Neuronal stem cell (in vitro differentiated cells): ENCODE data around the gene KIAA1328.
A peak's percentile ranks its signal among the peaks of the same experiment; 100 is the strongest.

Experiments
- DNase-seq: peaks from one replicate; pipeline ENCODE4 v3.0.0-alpha.2; 2013; ENCODE audit warnings: low spot score
- H2AFZ ChIP-seq: one replicate; pipeline ENCODE4 v1.6.1; 2013; ENCODE audit warnings: mild to moderate bottlenecking, low read length, inconsistent platforms
- H2AK5ac ChIP-seq: 2 replicates; pipeline ENCODE4 v1.6.1; 2013; ENCODE audit warnings: low read depth, mild to moderate bottlenecking, inconsistent platforms, low read length, moderate library complexity, mixed read lengths
- H2BK120ac ChIP-seq: 2 replicates; pipeline ENCODE4 v1.6.1; 2013; ENCODE audit warnings: low read depth, mild to moderate bottlenecking, inconsistent platforms, low read length, moderate library complexity, mixed read lengths
- H2BK12ac ChIP-seq: one replicate; pipeline ENCODE4 v1.6.1; 2013; ENCODE audit warnings: low read length, inconsistent platforms
- H2BK15ac ChIP-seq: 2 replicates; pipeline ENCODE4 v1.6.1; 2013; ENCODE audit warnings: mild to moderate bottlenecking, low read length, inconsistent platforms, mixed read lengths
- H2BK5ac ChIP-seq: one replicate; pipeline ENCODE4 v1.6.1; 2013; ENCODE audit warnings: inconsistent platforms, mild to moderate bottlenecking, low read length, moderate library complexity
- H3K14ac ChIP-seq: one replicate; pipeline ENCODE4 v1.6.1; 2013; ENCODE audit warnings: low read length, inconsistent platforms
- H3K18ac ChIP-seq: 2 replicates; pipeline ENCODE4 v1.6.1; 2013; ENCODE audit warnings: low read length, inconsistent platforms
- H3K23ac ChIP-seq: 2 replicates; pipeline ENCODE4 v1.6.1; 2013; ENCODE audit warnings: low read depth, mild to moderate bottlenecking, mixed read lengths, low read length, inconsistent platforms; ENCODE audit not compliant: poor library complexity
- H3K27ac ChIP-seq: replicated peaks from 3 replicates; pipeline ENCODE4 v1.5.1; 2013; ENCODE audit warnings: low read length, inconsistent platforms
- H3K27me3 ChIP-seq, 3 experiments: 2 replicates each; pipeline ENCODE4 v1.6.1; 2013; ENCODE audit warnings: low read length in 3 of 3, mild to moderate bottlenecking in 2 of 3, inconsistent platforms in 1 of 3, low read depth in 1 of 3, mixed read lengths in 1 of 3, moderate library complexity in 1 of 3; ENCODE audit not compliant: control insufficient read depth in 3 of 3, insufficient read depth in 3 of 3
- H3K36me3 ChIP-seq, 2 donors: replicated peaks in 1 of 2; 2 replicates each; pipeline ENCODE4 v1.6.1; 2013; ENCODE audit warnings: low read length in 2 of 2; ENCODE audit not compliant: control insufficient read depth in 2 of 2, insufficient read depth in 2 of 2
- H3K4ac ChIP-seq: 2 replicates; pipeline ENCODE4 v1.6.1; 2013; ENCODE audit warnings: inconsistent platforms, mild to moderate bottlenecking, low read length, moderate library complexity
- H3K4me1 ChIP-seq, 2 donors: 1 replicate in 1 of 2; 2 replicates in 1 of 2; pipeline ENCODE4 v1.6.1; 2013; ENCODE audit warnings: low read length in 2 of 2, low read depth in 1 of 2; ENCODE audit not compliant: control insufficient read depth in 2 of 2, insufficient read depth in 1 of 2
- H3K4me2 ChIP-seq: one replicate; pipeline ENCODE4 v1.6.1; 2013; ENCODE audit warnings: mild to moderate bottlenecking, low read length, inconsistent platforms; ENCODE audit not compliant: insufficient read depth, poor library complexity, severe bottlenecking
- H3K4me3 ChIP-seq, 2 donors: 2 replicates each; pipeline ENCODE4 v1.5.1; 2013; ENCODE audit warnings: low read length in 2 of 2, mild to moderate bottlenecking in 2 of 2, inconsistent platforms in 1 of 2, moderate library complexity in 1 of 2
- H3K79me1 ChIP-seq: one replicate; pipeline ENCODE4 v1.6.1; 2013; ENCODE audit warnings: low read depth, mild to moderate bottlenecking, inconsistent platforms, low read length, moderate library complexity
- H3K9ac ChIP-seq: one replicate; pipeline ENCODE4 v1.6.1; 2013; ENCODE audit warnings: mild to moderate bottlenecking, low read depth, low read length, inconsistent platforms; ENCODE audit not compliant: poor library complexity
- H3K9me3 ChIP-seq, 2 donors: replicated peaks in 1 of 2; 2 replicates each; pipeline versions ENCODE3 to v1.6.1; 2013; ENCODE audit warnings: low read length in 2 of 2, mild to moderate bottlenecking in 2 of 2, inconsistent platforms in 1 of 2, low read depth in 1 of 2, mixed read lengths in 1 of 2, moderate library complexity in 1 of 2; ENCODE audit not compliant: control insufficient read depth in 2 of 2, insufficient read depth in 1 of 2
- H4K8ac ChIP-seq: one replicate; pipeline ENCODE4 v1.6.1; 2013; ENCODE audit warnings: low read depth, mild to moderate bottlenecking, inconsistent platforms, low read length, moderate library complexity
- H4K91ac ChIP-seq: one replicate; pipeline ENCODE4 v1.6.1; 2013; ENCODE audit warnings: low read length, low read depth, mild to moderate bottlenecking, inconsistent platforms; ENCODE audit not compliant: poor library complexity
- WGBS, 2 donors: extraction: QIAGEN DNeasy Blood & Tissue Kit; methylation state at CpG; one replicate each; pipeline ENCODE4 v1.1.7; 2013; ENCODE audit warnings: missing lambda C conversion rate in 2 of 2, mixed read lengths in 1 of 2; ENCODE audit not compliant: insufficient read length in 2 of 2, insufficient replicate concordance in 1 of 2; ENCODE audit errors: extremely low coverage in 2 of 2; 5-methylcytosine and 5-hydroxymethylcytosine counted together

KIAA1328 gene

DNA sequence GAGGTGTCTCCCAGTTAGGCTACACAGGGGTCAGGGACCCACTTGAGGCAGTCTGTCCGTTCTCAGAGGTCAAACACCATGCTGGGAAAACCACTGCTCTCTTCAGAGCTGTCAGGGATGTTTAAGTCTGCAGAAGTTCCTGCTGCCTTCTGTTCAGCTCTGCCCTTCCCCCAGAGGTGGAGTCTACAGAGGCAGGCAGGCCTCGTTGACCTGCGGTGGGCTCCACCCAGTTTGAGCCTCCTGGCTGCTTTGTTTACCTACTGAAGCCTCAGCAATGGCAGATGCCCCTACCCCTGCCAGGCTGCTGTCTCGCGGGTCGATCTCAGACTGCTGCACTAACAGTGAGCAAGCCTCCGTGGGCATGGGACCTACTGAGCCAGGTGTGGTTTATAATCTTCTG, 390.3 kb downstream of the KIAA1328 start:
- no peak overlapping the region for H2AFZ ChIP-seq
- H2BK5ac ChIP-seq, result no peak overlapping the region
- no peak overlapping the region for H2BK15ac ChIP-seq
- no peak overlapping the region for H2BK12ac ChIP-seq
- no peak overlapping the region for H3K4ac ChIP-seq
- no peaks in the 10 kb centered on the region for H3K36me3 ChIP-seq
- H2BK120ac ChIP-seq, result no peak overlapping the region
- no peak overlapping the region for H4K8ac ChIP-seq
- H3K4me2 ChIP-seq, result no peak overlapping the region
- no peaks in the 10 kb centered on the region for H3K4me1 ChIP-seq
- no peak overlapping the region for H3K9ac ChIP-seq
- H2AK5ac ChIP-seq, result peak overlapping the region; percentile 79
- no peaks in the 10 kb centered on the region for H3K9me3 ChIP-seq
- H3K23ac ChIP-seq, result no peak overlapping the region
- H3K79me1 ChIP-seq, result no peaks in the 10 kb centered on the region
- WGBS, 2 donors, result no CpG with 5 or more reads among the region's 7 CpGs
- H3K27ac ChIP-seq, result no peak overlapping the region
- no peak for DNase-seq
- H3K4me3 ChIP-seq, result no peak overlapping the region
- H3K27me3 ChIP-seq, result no peaks in the 10 kb centered on the region
- H3K14ac ChIP-seq, result no peak overlapping the region
- no peak overlapping the region for H3K18ac ChIP-seq
- H4K91ac ChIP-seq, result no peak overlapping the region

- Histone ChIP-seq H3K4me3 (no peak overlapping the region), H3K27ac (no peak overlapping the region), H3K9me3 (no peaks in the 10 kb centered on the region), H3K27me3 (no peaks in the 10 kb centered on the region), H3K14ac (no peak overlapping the region), H4K91ac (no peak overlapping the region), H3K4me2 (no peak overlapping the region), H4K8ac (peak overlapping the region; percentile 65), H3K9ac (no peak overlapping the region), H2BK12ac (no peak overlapping the region), H2BK15ac (no peak overlapping the region), H3K36me3 (no peaks in the 10 kb centered on the region), H3K18ac (no peak overlapping the region), H2AFZ (no peak overlapping the region), H2AK5ac (no peak overlapping the region), H3K79me1 (no peaks in the 10 kb centered on the region), H3K4ac (no peak overlapping the region), H2BK5ac (no peak overlapping the region), H2BK120ac (no peak overlapping the region), H3K4me1 (no peaks in the 10 kb centered on the region), H3K23ac (no peak overlapping the region)
- DNase-seq, result no peak
- WGBS, 2 donors, result no CpG with 5 or more reads among the region's 4 CpGs
Observed at GRCh38 chr18:37222354-37222998, 393.5 kb downstream of the KIAA1328 start.

DNA sequence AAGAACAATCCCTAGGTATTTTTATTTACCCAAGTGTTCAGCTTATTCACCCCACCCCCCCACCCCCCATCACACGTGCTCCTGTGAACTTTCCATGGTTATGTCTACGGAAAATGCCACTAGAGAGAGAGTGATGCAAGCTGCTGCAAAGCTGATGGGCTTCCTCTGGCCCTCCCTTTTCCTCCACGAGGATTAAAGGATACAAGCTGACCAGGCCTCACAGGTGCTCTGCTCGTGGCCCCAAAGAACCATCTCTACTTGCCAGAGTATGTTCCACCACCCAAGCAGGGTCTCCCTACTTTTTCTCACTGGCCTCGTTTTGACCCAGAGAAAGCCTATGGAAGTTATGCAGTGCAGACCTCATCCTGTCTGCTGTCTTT, 394.1 kb downstream of the KIAA1328 start:
- Histone ChIP-seq H4K91ac (no peak overlapping the region), H3K79me1 (no peaks in the 10 kb centered on the region), H3K18ac (peak overlapping the region; percentile 48), H3K23ac (no peak overlapping the region), H3K4me3 (no peak overlapping the region), H2BK120ac (no peak overlapping the region), H3K4me2 (no peak overlapping the region), H3K4me1 (no peaks in the 10 kb centered on the region), H3K14ac (no peak overlapping the region), H2AK5ac (no peak overlapping the region), H4K8ac (no peak overlapping the region), H2AFZ (no peak overlapping the region), H3K36me3 (no peaks in the 10 kb centered on the region), H2BK15ac (no peak overlapping the region), H3K9ac (no peak overlapping the region), H3K9me3 (no peaks in the 10 kb centered on the region), H3K4ac (no peak overlapping the region), H3K27ac (no peak overlapping the region), H2BK12ac (no peak overlapping the region), H2BK5ac (no peak overlapping the region), H3K27me3 (no peaks in the 10 kb centered on the region)
- WGBS, 2 donors, result no CpG with 5 or more reads among the region's 5 CpGs
- DNase-seq, result no peak

GRCh38 chr18:37225279-37225678, 396.4 kb downstream of the KIAA1328 start:
- Histone ChIP-seq H3K9ac (no peak overlapping the region), H3K4me3 (no peak overlapping the region), H2BK120ac (no peak overlapping the region), H3K9me3 (no peaks in the 10 kb centered on the region), H3K36me3 (no peaks in the 10 kb centered on the region), H2AFZ (no peak overlapping the region), H2AK5ac (no peak overlapping the region), H4K91ac (no peak overlapping the region), H3K27ac (no peak overlapping the region), H3K27me3 (no peaks in the 10 kb centered on the region), H3K14ac (no peak overlapping the region), H2BK15ac (no peak overlapping the region), H3K4me2 (no peak overlapping the region), H3K79me1 (no peaks in the 10 kb centered on the region), H2BK5ac (no peak overlapping the region), H2BK12ac (no peak overlapping the region), H3K4ac (no peak overlapping the region), H3K18ac (no peak overlapping the region), H4K8ac (no peak overlapping the region), H3K23ac (no peak overlapping the region), H3K4me1 (no peaks in the 10 kb centered on the region)
- whole genome bisulfite sequencing, 2 donors, result no CpG with 5 or more reads among the region's 4 CpGs
- no peak for DNase-seq
